Dermis lymphatic vessel endothelial cell (primary cell): Measurements from ENCODE around the gene CT45A9. TPM values are rescaled to one million over a fixed set of nuclear protein-coding genes. Genes with fewer than 3 reads are reported as not detected.

ENCODE experiments used
- total RNA-seq: library from RNA; depleted of rRNA; stranded (reverse); fragments of >200 nt; gene quantifications from 2 replicates; pipeline ENCODE4 v1.2.1, GENCODE V29; 2014

The CT45A9 gene
- total RNA-seq = not detected in 2 replicates

GRCh38 chrX:135871712-135872111, at the start of gene CT45A9:
CT45A9 (minus strand) TSS chrX:135871812; CDS start chrX:135868061, 3,751 bp downstream.

GRCh38 chrX:135893294-135893817, 21.7 kb upstream of the CT45A9 start, which contains the start of the genes CT45A10 and SAGE1:
CT45A10 (minus strand) TSS chrX:135893444; CDS start chrX:135885344, 8,100 bp downstream.
SAGE1 (plus strand) TSS chrX:135893716; CDS start chrX:135896243, 2,527 bp downstream.

GRCh38 chrX:135854438-135854837, 17.2 kb downstream of the CT45A9 start, which contains the start of gene CT45A8:
CT45A8 (minus strand) TSS chrX:135854538; CDS start chrX:135850783, 3,755 bp downstream.

GRCh38 chrX:135837180-135837579, 34.4 kb downstream of the CT45A9 start, which contains the start of gene CT45A7:
CT45A7 (minus strand) TSS chrX:135837280; CDS start chrX:135833533, 3,747 bp downstream.

GRCh38 chrX:135819912-135820311, 51.7 kb downstream of the CT45A9 start, which contains the start of gene CT45A2:
CT45A2 (minus strand) TSS chrX:135820012; CDS start chrX:135816265, 3,747 bp downstream.

Other genes starting within 250 kb of the CT45A9 start
- gene CT45A1, start 158.2 kb downstream of the CT45A9 start, total RNA-seq = not detected in 2 replicates
- gene CT45A3, start 103.6 kb downstream of the CT45A9 start, total RNA-seq = not detected in 2 replicates
- not detected in 2 replicates for gene CT45A5, start 86.3 kb downstream of the CT45A9 start, total RNA-seq
- not detected in 2 replicates for gene CT45A6, start 69.0 kb downstream of the CT45A9 start, total RNA-seq
- gene CT45A2, start 51.8 kb downstream of the CT45A9 start, total RNA-seq = not detected in 2 replicates
- gene CT45A7, start 34.5 kb downstream of the CT45A9 start, total RNA-seq = not detected in 2 replicates
- not detected in 2 replicates for gene CT45A8, start 17.3 kb downstream of the CT45A9 start, total RNA-seq
- gene CT45A10, start 21.6 kb upstream of the CT45A9 start, total RNA-seq = not detected in 2 replicates
- gene SAGE1, start 21.9 kb upstream of the CT45A9 start, total RNA-seq = not detected in 2 replicates
- gene MMGT1, start 102.2 kb upstream of the CT45A9 start, total RNA-seq = 6.7 TPM in 2 replicates
- 15.4 and 20.2 TPM in 2 replicates for gene SLC9A6, start 113.6 kb upstream of the CT45A9 start, total RNA-seq